ENCODE results near the gene PDAP1.

Gene PDAP1

GRCh38 chr7:99373091-99374066 is 35.0 kb downstream of the PDAP1 start:
- no peak overlapping the region for H3K27ac ChIP-seq (ENCODE audit: low read length)
- no peaks in the 10 kb centered on the region for H3K27me3 ChIP-seq (ENCODE audit: low read depth, low read length)
- no peaks in the 10 kb centered on the region for H3K9me3 ChIP-seq (ENCODE audit: control insufficient read depth in 1 of 2, low read length in 2 of 2)
- H3K36me3 ChIP-seq (ENCODE audit: control insufficient read depth in 1 of 2, insufficient read depth in 2 of 2, low read length in 2 of 2) = no peaks in the 10 kb centered on the region
- H3K4me1 ChIP-seq (ENCODE audit: control insufficient read depth in 1 of 2, insufficient read depth in 2 of 2, low read length in 2 of 2) = peaks cover 0 to 20% of the 10 kb centered on the region in 2 donors
- peak overlapping the region; percentile 59 to 85 for H3K4me3 ChIP-seq (ENCODE audit: low read depth in 1 of 2, low read length in 2 of 2)

GRCh38 chr7:99372275-99373090 is 35.9 kb downstream of the PDAP1 start:
- H3K4me3 ChIP-seq (ENCODE audit: low read depth in 1 of 2, low read length in 2 of 2) = no peak overlapping the region
- H3K9me3 ChIP-seq (ENCODE audit: control insufficient read depth in 1 of 2, low read length in 2 of 2) = no peaks in the 10 kb centered on the region
- H3K27ac ChIP-seq (ENCODE audit: low read length) = no peak overlapping the region
- no peaks in the 10 kb centered on the region for H3K27me3 ChIP-seq (ENCODE audit: low read depth, low read length)
- peaks cover 0 to 17% of the 10 kb centered on the region in 2 donors for H3K4me1 ChIP-seq (ENCODE audit: control insufficient read depth in 1 of 2, insufficient read depth in 2 of 2, low read length in 2 of 2)
- no peaks in the 10 kb centered on the region for H3K36me3 ChIP-seq (ENCODE audit: control insufficient read depth in 1 of 2, insufficient read depth in 2 of 2, low read length in 2 of 2)

DNA sequence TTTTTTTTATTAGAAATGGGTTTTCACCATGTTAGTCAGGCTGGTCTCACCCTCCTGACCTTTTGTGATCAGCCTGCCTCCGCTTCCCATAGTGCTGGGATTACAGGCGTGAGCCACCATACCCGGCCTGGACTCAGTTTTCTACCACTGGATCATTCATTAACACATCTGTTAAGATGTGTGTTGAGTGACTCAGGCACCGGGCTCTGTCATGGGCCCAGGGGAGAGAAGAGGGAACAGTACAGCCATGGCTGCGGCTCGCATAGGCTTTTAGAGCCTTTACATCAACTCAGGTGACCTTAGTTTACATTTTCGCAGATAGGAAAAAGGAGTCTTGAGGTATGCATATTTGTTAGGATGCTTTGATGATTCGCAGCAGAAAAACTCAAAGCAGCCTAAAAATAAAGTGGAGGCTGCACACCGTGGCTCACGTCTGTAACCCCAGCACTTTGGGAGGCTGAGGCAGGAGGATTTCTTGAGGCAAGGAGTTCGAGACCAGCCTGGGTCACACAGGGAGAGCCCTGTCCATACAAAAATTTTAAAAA is 36.9 kb downstream of the PDAP1 start:
- Histone ChIP-seq H3K36me3 (ENCODE audit: control insufficient read depth in 1 of 2, insufficient read depth in 2 of 2, low read length in 2 of 2) (peaks cover 6% of the 10 kb centered on the region in 2 donors), H3K9me3 (ENCODE audit: control insufficient read depth in 1 of 2, low read length in 2 of 2) (no peaks in the 10 kb centered on the region), H3K4me1 (ENCODE audit: control insufficient read depth in 1 of 2, insufficient read depth in 2 of 2, low read length in 2 of 2) (peaks cover 0 to 17% of the 10 kb centered on the region in 2 donors), H3K27ac (ENCODE audit: low read length) (no peak overlapping the region), H3K27me3 (ENCODE audit: low read depth, low read length) (no peaks in the 10 kb centered on the region), H3K4me3 (ENCODE audit: low read depth in 1 of 2, low read length in 2 of 2) (no peak overlapping the region)

DNA sequence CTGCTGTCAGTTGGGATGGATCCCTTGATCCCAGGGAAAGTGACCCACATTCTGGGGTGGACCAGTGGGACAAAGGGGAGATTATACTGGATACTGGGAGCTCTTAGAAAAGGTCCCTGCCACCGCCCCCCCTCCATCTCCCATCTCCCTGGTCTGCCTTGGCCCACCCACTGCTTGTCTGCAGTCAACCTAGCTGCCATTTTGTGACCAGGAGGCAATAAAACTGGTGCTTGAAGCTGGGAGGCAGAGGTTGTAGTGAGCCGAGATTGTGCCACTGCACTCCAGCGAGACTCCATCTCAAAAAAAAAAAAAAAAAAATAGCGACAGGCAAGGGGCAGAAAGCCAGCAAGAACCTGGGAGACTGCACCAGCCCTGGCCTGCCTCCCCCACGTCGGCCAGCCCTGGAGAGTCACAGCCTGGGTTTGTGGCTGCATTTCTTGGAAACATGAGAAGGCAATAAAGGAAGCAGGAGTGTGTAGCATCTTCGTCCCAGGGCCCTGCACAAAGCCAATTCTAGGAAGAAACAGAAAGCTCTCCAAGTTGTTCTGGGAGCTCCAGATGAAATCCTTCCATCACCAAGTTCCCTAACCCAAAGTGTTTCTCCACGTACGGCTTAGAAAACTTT is 38.5 kb downstream of the PDAP1 start:
- Histone ChIP-seq H3K4me1 (ENCODE audit: control insufficient read depth in 1 of 2, insufficient read depth in 2 of 2, low read length in 2 of 2) (peaks cover 0 to 9% of the 10 kb centered on the region in 2 donors), H3K27ac (ENCODE audit: low read length) (no peak overlapping the region), H3K36me3 (ENCODE audit: control insufficient read depth in 1 of 2, insufficient read depth in 2 of 2, low read length in 2 of 2) (peaks cover 11 to 12% of the 10 kb centered on the region in 2 donors), H3K4me3 (ENCODE audit: low read depth in 1 of 2, low read length in 2 of 2) (no peak overlapping the region), H3K9me3 (ENCODE audit: control insufficient read depth in 1 of 2, low read length in 2 of 2) (no peaks in the 10 kb centered on the region), H3K27me3 (ENCODE audit: low read depth, low read length) (no peaks in the 10 kb centered on the region)

- Histone ChIP-seq H3K4me3 (ENCODE audit: low read depth in 1 of 2, low read length in 2 of 2) (no peak overlapping the region), H3K27ac (ENCODE audit: low read length) (no peak overlapping the region), H3K36me3 (ENCODE audit: control insufficient read depth in 1 of 2, insufficient read depth in 2 of 2, low read length in 2 of 2) (peaks cover 15 to 16% of the 10 kb centered on the region in 2 donors), H3K27me3 (ENCODE audit: low read depth, low read length) (no peaks in the 10 kb centered on the region), H3K4me1 (ENCODE audit: control insufficient read depth in 1 of 2, insufficient read depth in 2 of 2, low read length in 2 of 2) (peaks cover 0 to 6% of the 10 kb centered on the region in 2 donors), H3K9me3 (ENCODE audit: control insufficient read depth in 1 of 2, low read length in 2 of 2) (no peaks in the 10 kb centered on the region)
Observed at GRCh38 chr7:99368750-99369389, 39.5 kb downstream of the PDAP1 start.

GRCh38 chr7:99366646-99367045 is 41.8 kb downstream of the PDAP1 start:
- Histone ChIP-seq H3K36me3 (ENCODE audit: control insufficient read depth in 1 of 2, insufficient read depth in 2 of 2, low read length in 2 of 2) (peaks cover 29 to 33% of the 10 kb centered on the region in 2 donors), H3K4me1 (ENCODE audit: control insufficient read depth in 1 of 2, insufficient read depth in 2 of 2, low read length in 2 of 2) (no peaks in the 10 kb centered on the region), H3K9me3 (ENCODE audit: control insufficient read depth in 1 of 2, low read length in 2 of 2) (no peaks in the 10 kb centered on the region)

GRCh38 chr7:99365318-99366141 is 42.9 kb downstream of the PDAP1 start:
- Histone ChIP-seq H3K27me3 (ENCODE audit: low read depth, low read length) (no peaks in the 10 kb centered on the region), H3K27ac (ENCODE audit: low read length) (no peak overlapping the region), H3K9me3 (ENCODE audit: control insufficient read depth in 1 of 2, low read length in 2 of 2) (no peaks in the 10 kb centered on the region), H3K4me1 (ENCODE audit: control insufficient read depth in 1 of 2, insufficient read depth in 2 of 2, low read length in 2 of 2) (no peaks in the 10 kb centered on the region), H3K4me3 (ENCODE audit: low read depth in 1 of 2, low read length in 2 of 2) (no peak overlapping the region), H3K36me3 (ENCODE audit: control insufficient read depth in 1 of 2, insufficient read depth in 2 of 2, low read length in 2 of 2) (peaks cover 35 to 44% of the 10 kb centered on the region in 2 donors)

More at GRCh38 chr7:99366646-99367045, 41.8 kb downstream of the PDAP1 start:
- H3K27me3 ChIP-seq (ENCODE audit: low read depth, low read length) = no peaks in the 10 kb centered on the region
- no peak overlapping the region for H3K4me3 ChIP-seq (ENCODE audit: low read depth in 1 of 2, low read length in 2 of 2)
- H3K27ac ChIP-seq (ENCODE audit: low read length) = no peak overlapping the region

- Histone ChIP-seq H3K27me3 (ENCODE audit: low read depth, low read length) (no peaks in the 10 kb centered on the region), H3K9me3 (ENCODE audit: control insufficient read depth in 1 of 2, low read length in 2 of 2) (no peaks in the 10 kb centered on the region), H3K4me3 (ENCODE audit: low read depth in 1 of 2, low read length in 2 of 2) (no peak overlapping the region), H3K4me1 (ENCODE audit: control insufficient read depth in 1 of 2, insufficient read depth in 2 of 2, low read length in 2 of 2) (no peaks in the 10 kb centered on the region), H3K27ac (ENCODE audit: low read length) (no peak overlapping the region), H3K36me3 (ENCODE audit: control insufficient read depth in 1 of 2, insufficient read depth in 2 of 2, low read length in 2 of 2) (peaks cover 44 to 60% of the 10 kb centered on the region in 2 donors)
Observed at GRCh38 chr7:99363286-99363685, 45.1 kb downstream of the PDAP1 start.

DNA sequence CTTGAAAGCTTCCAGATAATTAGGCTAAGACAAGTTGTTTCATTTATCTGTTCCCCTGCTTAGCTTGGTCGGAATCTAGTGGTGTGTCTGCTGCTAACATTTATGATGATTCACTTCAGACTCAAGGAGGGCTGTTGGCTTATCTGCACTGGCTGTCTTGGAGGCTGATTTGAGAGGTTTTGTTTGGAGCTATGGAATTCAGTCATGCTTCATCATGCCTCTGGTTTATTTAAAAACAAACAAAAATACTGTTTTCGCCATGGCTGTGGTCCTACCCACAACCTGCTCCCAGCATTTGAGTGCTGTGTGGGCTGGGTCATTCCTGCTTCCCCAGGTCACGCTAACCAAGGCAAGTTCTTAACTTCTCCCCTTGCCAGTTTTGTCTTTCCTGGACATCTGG is 45.6 kb downstream of the PDAP1 start:
- peaks cover 48 to 65% of the 10 kb centered on the region in 2 donors for H3K36me3 ChIP-seq (ENCODE audit: control insufficient read depth in 1 of 2, insufficient read depth in 2 of 2, low read length in 2 of 2)
- H3K4me1 ChIP-seq (ENCODE audit: control insufficient read depth in 1 of 2, insufficient read depth in 2 of 2, low read length in 2 of 2) = no peaks in the 10 kb centered on the region
- H3K27ac ChIP-seq (ENCODE audit: low read length) = no peak overlapping the region
- no peak overlapping the region for H3K4me3 ChIP-seq (ENCODE audit: low read depth in 1 of 2, low read length in 2 of 2)
- no peaks in the 10 kb centered on the region for H3K9me3 ChIP-seq (ENCODE audit: control insufficient read depth in 1 of 2, low read length in 2 of 2)
- H3K27me3 ChIP-seq (ENCODE audit: low read depth, low read length) = no peaks in the 10 kb centered on the region

All from muscle layer of duodenum (tissue), 2 donors.